ENCODE data around the gene ZNF106.
A peak's percentile ranks its signal among the peaks of the same experiment; 100 is the strongest.

The ZNF106 gene

GRCh38 chr15:42444415-42445063 lies 46.4 kb downstream of the ZNF106 start:
- Histone ChIP-seq H3K56ac (ENCODE audit: low read length) (no peak overlapping the region), H4K8ac (ENCODE audit: low read depth, low read length) (no peak overlapping the region), H4K5ac (ENCODE audit: low read length) (no peak overlapping the region), H2BK5ac (ENCODE audit: low read length) (no peak overlapping the region), H3K79me1 (ENCODE audit: low read length) (no peaks in the 10 kb centered on the region), H3K4me2 (ENCODE audit: low read length) (no peak overlapping the region), H3K4ac (ENCODE audit: low read depth, low read length) (no peak overlapping the region), H3K4me1 (ENCODE audit: control insufficient read depth, low read depth, low read length) (no peaks in the 10 kb centered on the region), H3K9ac (ENCODE audit: low read length) (no peak overlapping the region), H3K36me3 (ENCODE audit: control insufficient read depth, insufficient read depth, low read length) (peaks cover 4% of the 10 kb centered on the region), H3K27me3 (ENCODE audit: insufficient read depth, low read length, poor library complexity) (no peaks in the 10 kb centered on the region), H3K18ac (ENCODE audit: low read length) (no peak overlapping the region), H3K27ac (ENCODE audit: low read depth, low read length) (no peak overlapping the region), H3K79me2 (ENCODE audit: control insufficient read depth, insufficient read depth, low read length) (no peaks in the 10 kb centered on the region), H2BK120ac (ENCODE audit: low read depth, low read length) (no peak overlapping the region), H2BK15ac (replicated peaks; ENCODE audit: low read depth) (no peak overlapping the region), H2AK5ac (ENCODE audit: low read length) (no peak overlapping the region), H3K23ac (ENCODE audit: low read length) (no peak overlapping the region), H3K4me3 (ENCODE audit: low read length) (no peak overlapping the region)
- no CpG with 5 or more reads among the region's 5 CpGs for WGBS (ENCODE audit: extremely low coverage, insufficient coverage, low lambda C conversion rate)
- peak; percentile 27 for DNase-seq

- H3K36me3 ChIP-seq (ENCODE audit: control insufficient read depth, insufficient read depth, low read length) = no peaks in the 10 kb centered on the region
- no CpG with 5 or more reads among the region's 7 CpGs for WGBS (ENCODE audit: extremely low coverage, insufficient coverage, low lambda C conversion rate)
These were observed 63.3 kb downstream of the ZNF106 start for GRCh38 chr15:42427429-42428223.

GRCh38 chr15:42421376-42421775 lies 69.6 kb downstream of the ZNF106 start:
- Histone ChIP-seq H3K23ac (ENCODE audit: low read length) (no peak overlapping the region), H3K79me2 (ENCODE audit: control insufficient read depth, insufficient read depth, low read length) (no peaks in the 10 kb centered on the region), H3K4me1 (ENCODE audit: control insufficient read depth, low read depth, low read length) (no peaks in the 10 kb centered on the region), H3K56ac (ENCODE audit: low read length) (no peak overlapping the region), H3K79me1 (ENCODE audit: low read length) (no peaks in the 10 kb centered on the region), H3K4ac (ENCODE audit: low read depth, low read length) (no peak overlapping the region), H2BK120ac (ENCODE audit: low read depth, low read length) (no peak overlapping the region), H4K8ac (ENCODE audit: low read depth, low read length) (no peak overlapping the region), H3K4me3 (ENCODE audit: low read length) (no peak overlapping the region), H2BK5ac (ENCODE audit: low read length) (no peak overlapping the region), H2BK15ac (replicated peaks; ENCODE audit: low read depth) (no peak overlapping the region), H2AK5ac (ENCODE audit: low read length) (no peak overlapping the region), H3K9ac (ENCODE audit: low read length) (no peak overlapping the region), H4K5ac (ENCODE audit: low read length) (no peak overlapping the region), H3K36me3 (ENCODE audit: control insufficient read depth, insufficient read depth, low read length) (peaks cover 2% of the 10 kb centered on the region), H3K18ac (ENCODE audit: low read length) (no peak overlapping the region), H3K27ac (ENCODE audit: low read depth, low read length) (no peak overlapping the region), H3K27me3 (ENCODE audit: insufficient read depth, low read length, poor library complexity) (no peaks in the 10 kb centered on the region), H3K4me2 (ENCODE audit: low read length) (no peak overlapping the region)
- no CpG with 5 or more reads among the region's 2 CpGs for WGBS (ENCODE audit: extremely low coverage, insufficient coverage, low lambda C conversion rate)
- DNase-seq = no peak

More at GRCh38 chr15:42427429-42428223, 63.3 kb downstream of the ZNF106 start:
- Histone ChIP-seq H3K18ac (ENCODE audit: low read length) (no peak overlapping the region), H2BK120ac (ENCODE audit: low read depth, low read length) (no peak overlapping the region), H3K79me1 (ENCODE audit: low read length) (no peaks in the 10 kb centered on the region), H3K4me2 (ENCODE audit: low read length) (no peak overlapping the region), H2BK5ac (ENCODE audit: low read length) (no peak overlapping the region), H2AK5ac (ENCODE audit: low read length) (no peak overlapping the region), H3K9ac (ENCODE audit: low read length) (no peak overlapping the region), H3K27me3 (ENCODE audit: insufficient read depth, low read length, poor library complexity) (no peaks in the 10 kb centered on the region), H3K4ac (ENCODE audit: low read depth, low read length) (no peak overlapping the region), H3K4me1 (ENCODE audit: control insufficient read depth, low read depth, low read length) (no peaks in the 10 kb centered on the region), H3K27ac (ENCODE audit: low read depth, low read length) (no peak overlapping the region), H3K23ac (ENCODE audit: low read length) (no peak overlapping the region), H2BK15ac (replicated peaks; ENCODE audit: low read depth) (no peak overlapping the region), H4K5ac (ENCODE audit: low read length) (no peak overlapping the region), H4K8ac (ENCODE audit: low read depth, low read length) (no peak overlapping the region), H3K4me3 (ENCODE audit: low read length) (no peak overlapping the region), H3K79me2 (ENCODE audit: control insufficient read depth, insufficient read depth, low read length) (no peaks in the 10 kb centered on the region), H3K56ac (ENCODE audit: low read length) (no peak overlapping the region)
- DNase-seq = no peak

GRCh38 chr15:42419369-42419768 lies 71.6 kb downstream of the ZNF106 start:
- Histone ChIP-seq H4K8ac (ENCODE audit: low read depth, low read length) (no peak overlapping the region), H3K4ac (ENCODE audit: low read depth, low read length) (no peak overlapping the region), H3K79me2 (ENCODE audit: control insufficient read depth, insufficient read depth, low read length) (no peaks in the 10 kb centered on the region), H4K5ac (ENCODE audit: low read length) (no peak overlapping the region), H3K18ac (ENCODE audit: low read length) (no peak overlapping the region), H3K23ac (ENCODE audit: low read length) (no peak overlapping the region), H3K27ac (ENCODE audit: low read depth, low read length) (no peak overlapping the region), H3K9ac (ENCODE audit: low read length) (no peak overlapping the region), H3K27me3 (ENCODE audit: insufficient read depth, low read length, poor library complexity) (no peaks in the 10 kb centered on the region), H3K4me3 (ENCODE audit: low read length) (no peak overlapping the region), H3K36me3 (ENCODE audit: control insufficient read depth, insufficient read depth, low read length) (peaks cover 2% of the 10 kb centered on the region), H3K4me1 (ENCODE audit: control insufficient read depth, low read depth, low read length) (no peaks in the 10 kb centered on the region), H2BK15ac (replicated peaks; ENCODE audit: low read depth) (no peak overlapping the region), H2BK5ac (ENCODE audit: low read length) (no peak overlapping the region), H3K4me2 (ENCODE audit: low read length) (no peak overlapping the region), H2BK120ac (ENCODE audit: low read depth, low read length) (no peak overlapping the region), H2AK5ac (ENCODE audit: low read length) (no peak overlapping the region), H3K79me1 (ENCODE audit: low read length) (no peaks in the 10 kb centered on the region), H3K56ac (ENCODE audit: low read length) (no peak overlapping the region)
- no CpG with 5 or more reads among the region's 7 CpGs for WGBS (ENCODE audit: extremely low coverage, insufficient coverage, low lambda C conversion rate)
- DNase-seq = no peak

- DNase-seq = no peak
- no peak overlapping the region for H3K27ac ChIP-seq (ENCODE audit: low read depth, low read length)
- H3K27me3 ChIP-seq (ENCODE audit: insufficient read depth, low read length, poor library complexity) = no peaks in the 10 kb centered on the region
- no peaks in the 10 kb centered on the region for H3K79me1 ChIP-seq (ENCODE audit: low read length)
- no peaks in the 10 kb centered on the region for H3K79me2 ChIP-seq (ENCODE audit: control insufficient read depth, insufficient read depth, low read length)
- H3K4me3 ChIP-seq (ENCODE audit: low read length) = no peak overlapping the region
- WGBS (ENCODE audit: extremely low coverage, insufficient coverage, low lambda C conversion rate) = no CpG with 5 or more reads among the region's 2 CpGs
- no peak overlapping the region for H3K4ac ChIP-seq (ENCODE audit: low read depth, low read length)
- H4K5ac ChIP-seq (ENCODE audit: low read length) = no peak overlapping the region
- no peak overlapping the region for H3K18ac ChIP-seq (ENCODE audit: low read length)
- no peak overlapping the region for H3K9ac ChIP-seq (ENCODE audit: low read length)
- H2AK5ac ChIP-seq (ENCODE audit: low read length) = no peak overlapping the region
- H2BK120ac ChIP-seq (ENCODE audit: low read depth, low read length) = no peak overlapping the region
- H3K56ac ChIP-seq (ENCODE audit: low read length) = no peak overlapping the region
- no peak overlapping the region for H3K23ac ChIP-seq (ENCODE audit: low read length)
- no peak overlapping the region for H2BK15ac ChIP-seq (replicated peaks; ENCODE audit: low read depth)
- H4K8ac ChIP-seq (ENCODE audit: low read depth, low read length) = no peak overlapping the region
- H3K36me3 ChIP-seq (ENCODE audit: control insufficient read depth, insufficient read depth, low read length) = peaks cover 2% of the 10 kb centered on the region
- no peak overlapping the region for H3K4me2 ChIP-seq (ENCODE audit: low read length)
- no peaks in the 10 kb centered on the region for H3K4me1 ChIP-seq (ENCODE audit: control insufficient read depth, low read depth, low read length)
- H2BK5ac ChIP-seq (ENCODE audit: low read length) = no peak overlapping the region
These were observed 77.0 kb downstream of the ZNF106 start for GRCh38 chr15:42413920-42414319.
